Liver (tissue), 3 donors: Measurements from ENCODE around the gene ZRSR2.

Source experiments
- CTCF ChIP-seq: fragments of 150-350 bp; IDR thresholded peaks from 2 replicates; pipeline ENCODE4 v1.5.1; 2017; ENCODE audit warnings: improper control_type of control experiment, low read depth, low read length; ENCODE audit not compliant: missing input control
- REST ChIP-seq: IDR thresholded peaks from 2 replicates; pipeline ENCODE4 v1.6.1; 2016; ENCODE audit warnings: antibody characterized with exemption, mild to moderate bottlenecking
- SP1 ChIP-seq: IDR thresholded peaks from 2 replicates; pipeline ENCODE4 v1.6.1; 2018; ENCODE audit warnings: antibody characterized with exemption, mild to moderate bottlenecking
- TAF1 ChIP-seq: conservative IDR thresholded peaks from 2 replicates; pipeline ENCODE4 v1.6.1; 2016; ENCODE audit warnings: antibody characterized with exemption, mild to moderate bottlenecking
- donor health status: healthy.
- donor health status: healthy.

GRCh38 chrX:15841853-15842516 is 51.7 kb downstream of the ZRSR2 start:
- TF ChIP-seq SP1 (no peak), CTCF (no peak), REST (no peak), TAF1 (no peak)
